Kidney epithelial cell (primary cell): Measurements from ENCODE around the gene FOXJ1. TPM values are rescaled to one million over a fixed set of nuclear protein-coding genes. Genes with fewer than 3 reads are reported as not detected.

Experiments used
- DNase-seq: peaks from one replicate; pipeline ENCODE4 v3.0.0-alpha.2; 2010; ENCODE audit warnings: low read depth
- H3K27me3 ChIP-seq: 2 replicates; pipeline ENCODE4 v1.6.0; 2011; ENCODE audit warnings: low read length; ENCODE audit not compliant: control insufficient read depth, insufficient read depth
- H3K36me3 ChIP-seq: 2 replicates; pipeline ENCODE4 v1.5.1; 2011; ENCODE audit warnings: low read length; ENCODE audit not compliant: control insufficient read depth, insufficient read depth
- H3K4me3 ChIP-seq: 2 replicates; pipeline ENCODE4 v1.5.1; 2011; ENCODE audit warnings: low read depth, mild to moderate bottlenecking, control low read depth, low read length
- total RNA-seq: library from RNA; depleted of rRNA; stranded (reverse); fragments of >200 nt; gene quantifications from 2 replicates; pipeline ENCODE4 v1.2.3, GENCODE V29; 2015
- TF ChIP-seq, protein P1 (sequence below): IDR thresholded peaks from 2 replicates; pipeline ENCODE4 v1.5.1; 2011; ENCODE audit warnings: mild to moderate bottlenecking, moderate library complexity, low read length, control low read depth, inconsistent platforms; ENCODE audit not compliant: insufficient read depth, poor library complexity, severe bottlenecking

Gene FOXJ1
- total RNA-seq, 1 donor from 2014 or later: 3.0 TPM

DNA sequence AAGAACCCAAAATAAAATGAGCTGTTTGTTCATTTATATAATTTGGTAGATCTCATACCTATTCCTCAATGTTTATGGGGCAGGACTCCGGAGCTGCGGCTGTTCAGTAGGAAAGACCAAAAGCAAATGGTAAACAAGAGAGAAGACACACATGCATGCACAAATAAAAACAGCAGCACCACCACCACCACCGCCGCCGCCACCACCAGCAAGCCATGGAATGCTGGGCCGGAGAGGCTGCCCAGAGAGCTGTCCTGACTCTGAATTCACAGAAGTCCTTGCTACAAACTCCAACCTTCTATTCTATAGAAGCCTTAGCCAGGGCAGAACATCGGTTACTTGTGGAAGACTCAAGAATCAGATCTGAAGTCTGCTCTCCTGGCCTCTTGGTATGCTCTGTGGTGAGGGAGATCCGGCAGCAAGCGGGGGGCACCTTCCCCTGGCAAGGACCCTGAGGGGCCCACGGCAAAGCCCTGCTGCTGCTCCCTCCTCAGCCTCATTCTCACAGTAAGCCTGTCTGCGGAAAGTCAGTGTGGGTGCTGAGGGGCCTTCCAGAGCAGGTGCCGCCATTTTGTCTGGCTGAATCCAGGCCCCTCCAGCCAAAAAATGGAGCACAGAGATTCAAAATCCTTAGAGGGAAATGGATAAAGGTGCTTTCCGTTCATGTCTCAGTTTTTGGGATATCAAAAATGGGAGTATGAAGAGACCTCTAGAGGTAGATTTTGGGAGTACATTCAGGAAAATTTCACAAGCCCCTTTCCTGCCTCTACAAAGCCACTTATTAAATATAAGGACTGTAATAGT lies 6.4 kb upstream of the FOXJ1 start:
- no peak overlapping the region for H3K4me3 ChIP-seq
- TF ChIP-seq, protein P1, sequence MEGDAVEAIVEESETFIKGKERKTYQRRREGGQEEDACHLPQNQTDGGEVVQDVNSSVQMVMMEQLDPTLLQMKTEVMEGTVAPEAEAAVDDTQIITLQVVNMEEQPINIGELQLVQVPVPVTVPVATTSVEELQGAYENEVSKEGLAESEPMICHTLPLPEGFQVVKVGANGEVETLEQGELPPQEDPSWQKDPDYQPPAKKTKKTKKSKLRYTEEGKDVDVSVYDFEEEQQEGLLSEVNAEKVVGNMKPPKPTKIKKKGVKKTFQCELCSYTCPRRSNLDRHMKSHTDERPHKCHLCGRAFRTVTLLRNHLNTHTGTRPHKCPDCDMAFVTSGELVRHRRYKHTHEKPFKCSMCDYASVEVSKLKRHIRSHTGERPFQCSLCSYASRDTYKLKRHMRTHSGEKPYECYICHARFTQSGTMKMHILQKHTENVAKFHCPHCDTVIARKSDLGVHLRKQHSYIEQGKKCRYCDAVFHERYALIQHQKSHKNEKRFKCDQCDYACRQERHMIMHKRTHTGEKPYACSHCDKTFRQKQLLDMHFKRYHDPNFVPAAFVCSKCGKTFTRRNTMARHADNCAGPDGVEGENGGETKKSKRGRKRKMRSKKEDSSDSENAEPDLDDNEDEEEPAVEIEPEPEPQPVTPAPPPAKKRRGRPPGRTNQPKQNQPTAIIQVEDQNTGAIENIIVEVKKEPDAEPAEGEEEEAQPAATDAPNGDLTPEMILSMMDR: peak; percentile 58
- H3K27me3 ChIP-seq: no peaks in the 10 kb centered on the region
- H3K36me3 ChIP-seq: no peaks in the 10 kb centered on the region
- DNase-seq: no peak

DNA sequence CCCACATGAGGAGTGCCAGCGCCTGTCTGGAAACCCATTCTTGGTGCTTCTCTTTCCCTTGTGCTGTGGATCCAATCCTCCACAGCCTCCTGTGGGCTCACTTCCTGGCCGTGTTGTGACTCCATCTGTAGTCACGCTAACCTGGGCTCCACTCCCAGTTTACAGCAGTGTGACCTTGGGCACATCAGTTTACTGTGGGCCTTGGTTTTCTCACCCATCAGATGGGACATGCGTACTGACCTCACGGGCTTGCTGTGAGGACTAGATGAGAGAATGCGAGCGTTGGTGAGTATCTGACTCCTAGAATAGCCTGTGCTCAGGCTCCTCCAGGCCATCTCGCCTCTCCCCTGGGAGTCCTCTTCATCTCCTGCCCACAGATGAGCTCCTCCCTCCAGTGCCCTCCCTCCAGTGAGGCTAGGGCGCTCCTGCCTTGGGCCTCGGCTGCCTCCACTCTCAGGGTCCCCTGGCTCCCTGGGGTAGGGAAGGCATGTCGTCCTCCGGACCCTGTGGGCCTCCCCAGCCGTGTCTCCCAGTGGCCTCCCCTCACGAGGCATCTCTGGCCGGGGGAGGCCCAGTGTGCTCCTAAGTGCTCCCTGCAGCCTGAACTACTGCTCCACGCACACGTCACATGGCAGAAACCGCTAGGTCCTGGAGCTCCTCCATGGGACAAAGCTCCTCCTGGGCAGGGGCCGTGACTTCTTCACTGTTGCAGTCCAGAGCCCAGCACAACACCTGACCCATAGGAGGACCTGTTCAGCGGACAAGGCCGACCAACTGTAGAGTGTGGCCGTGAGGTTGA lies 5.2 kb upstream of the FOXJ1 start:
- Histone ChIP-seq H3K4me3 (no peak overlapping the region), H3K27me3 (peaks cover 6% of the 10 kb centered on the region), H3K36me3 (no peaks in the 10 kb centered on the region)
- no peak for DNase-seq
- TF ChIP-seq, protein P1: no peak

DNA sequence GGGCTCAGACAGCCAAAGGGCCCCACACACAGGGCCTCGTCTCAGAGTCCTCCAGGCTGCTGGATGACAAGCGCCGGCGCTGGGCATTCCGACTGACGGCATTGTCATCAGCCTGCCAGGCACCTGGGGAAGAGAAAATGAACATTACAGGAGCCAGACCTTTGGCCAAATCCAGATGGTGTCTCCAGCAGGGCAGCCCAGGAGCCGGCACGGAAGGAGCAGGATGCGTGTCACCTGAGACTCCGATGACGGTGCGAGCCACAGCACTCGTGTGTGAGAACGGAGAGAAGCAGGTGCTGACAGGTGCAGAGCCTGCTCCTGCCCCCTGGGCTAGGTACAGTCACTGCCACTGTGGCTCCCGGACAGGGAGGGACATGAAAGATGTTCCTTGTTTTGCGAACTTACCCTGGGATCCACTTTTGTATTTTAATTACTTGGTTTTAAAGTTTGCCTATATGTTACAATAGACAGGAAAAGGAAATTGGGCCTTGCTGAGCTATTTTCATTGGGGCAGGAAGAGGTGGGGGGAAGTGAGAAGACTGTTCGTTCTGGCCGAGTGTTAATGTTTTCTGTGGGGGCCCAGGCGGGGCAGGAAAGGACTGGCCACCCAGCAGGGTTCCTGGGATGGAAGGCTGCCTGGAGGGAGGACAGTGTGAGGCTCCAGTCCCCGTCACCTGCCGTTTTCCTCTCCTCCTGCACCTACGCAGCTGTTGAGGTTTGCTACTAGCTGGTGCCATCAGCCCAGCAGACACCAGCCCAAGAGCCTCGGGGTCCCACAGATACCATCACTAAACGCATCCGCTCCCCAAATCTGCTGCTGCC lies 4.4 kb upstream of the FOXJ1 start:
- Histone ChIP-seq H3K4me3 (no peak overlapping the region), H3K27me3 (peaks cover 13% of the 10 kb centered on the region), H3K36me3 (no peaks in the 10 kb centered on the region)
- no peak for DNase-seq
- TF ChIP-seq, protein P1: no peak

DNA sequence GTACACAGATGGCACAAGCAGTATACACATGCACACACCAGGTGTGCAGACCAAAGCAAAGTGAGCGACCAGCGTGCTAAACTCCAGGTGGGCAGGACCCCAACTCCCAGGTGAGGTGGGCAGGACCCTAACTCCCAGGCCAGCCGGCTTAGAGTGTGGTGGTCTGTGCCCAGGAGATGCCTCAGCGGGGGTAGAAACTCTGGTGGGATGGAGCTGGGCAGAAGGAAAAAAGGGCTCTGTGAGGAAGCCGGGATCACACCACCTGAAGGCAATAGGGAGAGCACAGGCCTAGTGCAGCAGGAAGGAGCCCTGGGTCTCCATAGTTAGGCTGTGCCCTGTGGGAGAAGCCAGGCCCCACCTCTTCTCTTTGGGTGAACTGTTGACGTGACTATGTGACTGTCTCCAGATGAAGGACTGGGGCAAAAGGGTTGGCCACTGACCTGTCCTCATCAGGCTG lies 1.6 kb upstream of the FOXJ1 start:
- TF ChIP-seq, protein P1: no peak
- Histone ChIP-seq H3K36me3 (no peaks in the 10 kb centered on the region), H3K27me3 (peaks cover 27% of the 10 kb centered on the region), H3K4me3 (no peak overlapping the region)
- no peak for DNase-seq

DNA sequence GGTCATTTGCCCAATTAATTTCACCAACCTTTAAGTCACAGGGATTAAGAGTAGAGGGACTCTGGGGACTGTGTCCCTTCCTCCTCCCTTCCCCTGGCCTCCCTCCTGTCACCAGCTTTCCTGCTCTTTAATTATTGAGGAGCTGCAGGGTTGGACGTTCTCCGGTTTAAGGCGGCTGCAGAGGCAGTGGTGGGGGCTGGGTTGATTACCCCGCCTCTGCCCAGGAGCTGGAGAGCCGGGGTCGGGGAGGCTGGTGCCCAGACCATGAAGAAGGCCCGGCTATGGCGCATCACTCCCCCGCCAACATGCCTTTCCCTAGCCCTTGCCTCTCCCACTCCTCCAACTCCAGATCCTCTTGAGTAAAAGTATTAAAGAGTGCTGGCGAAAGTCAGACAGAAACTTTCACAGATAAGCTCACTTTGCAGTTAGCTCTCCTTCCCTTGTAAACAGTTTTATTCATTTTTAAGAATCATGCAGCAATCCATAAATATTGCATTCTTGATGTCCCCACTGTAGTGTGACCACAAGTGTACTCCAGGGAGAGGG lies 1.1 kb upstream of the FOXJ1 start:
- TF ChIP-seq, protein P1: no peak
- Histone ChIP-seq H3K4me3 (no peak overlapping the region), H3K27me3 (peaks cover 27% of the 10 kb centered on the region)

More for the DNA sequence above, 1.1 kb upstream of the FOXJ1 start:
- H3K36me3 ChIP-seq: no peaks in the 10 kb centered on the region
- DNase-seq: no peak
